T47D (cell line): ENCODE results near the gene MTOR.
A peak's percentile ranks its signal among the peaks of the same experiment; 100 is the strongest.
"Not testable (repeated sequence)": the region's sequence is repeated elsewhere in the genome, so short reads cannot be mapped to it uniquely, and the experiment has no call there.

Experiments
- DNase-seq, 2 experiments: peaks; one replicate each; pipeline versions ENCODE4 v3.0.0 to v3.0.0-alpha.2; 2011 to 2012; ENCODE audit warnings: low read depth in 1 of 2, low spot score in 1 of 2
- JUND ChIP-seq: IDR thresholded peaks from 2 replicates; pipeline ENCODE4 v1.6.1; 2012; ENCODE audit warnings: low read depth
- in situ Hi-C: cut with HindIII; loops from 2 replicates; pipeline ENCODE4 v1.10.0; 2016; ENCODE audit warnings: low sequenced_read_pairs, low pct_unique_long_range_greater_than_20kb

The MTOR gene

DNA sequence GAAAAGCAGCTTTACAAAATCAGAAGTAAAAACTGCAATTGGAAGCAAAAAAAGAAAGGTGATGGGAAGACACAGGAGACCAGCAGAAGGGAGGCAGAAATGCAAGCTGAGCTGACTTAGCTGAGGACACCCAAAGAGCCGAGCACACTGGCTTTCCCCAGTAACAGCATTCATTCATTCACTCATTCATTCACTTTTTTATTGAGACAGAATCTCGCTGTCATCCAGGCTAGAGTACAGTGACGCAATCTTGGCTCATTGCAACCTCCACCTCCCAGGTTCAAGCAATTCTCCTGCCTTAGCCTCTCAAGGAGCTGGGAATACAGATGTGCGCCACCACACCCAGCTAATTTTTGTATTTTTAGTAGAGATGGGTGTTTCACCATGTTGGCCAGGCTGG is 65.0 kb downstream of the MTOR start:
- no peak for TF ChIP-seq JUND
- no peak for DNase-seq
- in situ Hi-C loops = no loop called here

DNA sequence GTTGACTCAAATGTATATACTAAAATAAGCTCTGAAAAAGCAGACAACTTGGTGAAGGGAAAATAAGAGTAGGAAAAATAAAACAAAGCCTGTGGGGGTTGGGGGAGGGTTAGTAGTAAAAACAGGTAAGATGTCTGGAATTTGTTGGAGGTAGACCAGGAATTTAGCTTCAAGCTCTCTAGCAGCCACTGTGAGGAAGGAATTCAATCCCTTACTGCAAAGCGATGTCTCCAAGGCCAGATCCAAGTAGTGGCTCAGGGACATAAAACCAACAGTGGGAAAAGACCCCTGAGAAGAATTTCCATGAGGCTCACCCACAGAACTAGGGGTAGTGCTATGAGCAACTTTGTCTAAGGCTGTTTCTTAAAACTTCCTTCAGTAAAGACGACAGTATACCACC is 65.4 kb downstream of the MTOR start:
- no peak for DNase-seq
- TF ChIP-seq JUND = no peak
- in situ Hi-C loops = no loop called here

DNA sequence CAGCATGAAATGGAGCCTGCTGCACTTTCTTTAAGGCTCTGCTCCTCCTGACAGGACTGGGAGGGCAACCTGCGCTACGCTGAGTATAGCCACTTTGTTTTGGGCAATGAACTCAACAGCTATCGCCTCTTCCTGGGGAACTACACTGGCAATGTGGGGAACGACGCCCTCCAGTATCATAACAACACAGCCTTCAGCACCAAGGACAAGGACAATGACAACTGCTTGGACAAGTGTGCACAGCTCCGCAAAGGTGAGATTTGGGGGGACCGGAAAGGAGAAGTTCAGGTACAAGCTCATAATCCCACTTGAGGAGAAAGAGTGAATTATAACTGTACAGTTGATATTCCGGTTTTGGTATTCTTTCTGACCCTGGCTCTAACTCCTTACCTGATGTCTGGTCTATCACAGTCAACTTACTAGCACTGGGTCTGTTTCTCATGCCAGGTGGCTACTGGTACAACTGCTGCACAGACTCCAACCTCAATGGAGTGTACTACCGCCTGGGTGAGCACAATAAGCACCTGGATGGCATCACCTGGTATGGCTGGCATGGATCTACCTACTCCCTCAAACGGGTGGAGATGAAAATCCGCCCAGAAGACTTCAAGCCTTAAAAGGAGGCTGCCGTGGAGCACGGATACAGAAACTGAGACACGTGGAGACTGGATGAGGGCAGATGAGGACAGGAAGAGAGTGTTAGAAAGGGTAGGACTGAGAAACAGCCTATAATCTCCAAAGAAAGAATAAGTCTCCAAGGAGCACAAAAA is 67.8 kb downstream of the MTOR start:
- in situ Hi-C loops = no loop called here
- DNase-seq = no peak
- TF ChIP-seq JUND = no peak

DNA sequence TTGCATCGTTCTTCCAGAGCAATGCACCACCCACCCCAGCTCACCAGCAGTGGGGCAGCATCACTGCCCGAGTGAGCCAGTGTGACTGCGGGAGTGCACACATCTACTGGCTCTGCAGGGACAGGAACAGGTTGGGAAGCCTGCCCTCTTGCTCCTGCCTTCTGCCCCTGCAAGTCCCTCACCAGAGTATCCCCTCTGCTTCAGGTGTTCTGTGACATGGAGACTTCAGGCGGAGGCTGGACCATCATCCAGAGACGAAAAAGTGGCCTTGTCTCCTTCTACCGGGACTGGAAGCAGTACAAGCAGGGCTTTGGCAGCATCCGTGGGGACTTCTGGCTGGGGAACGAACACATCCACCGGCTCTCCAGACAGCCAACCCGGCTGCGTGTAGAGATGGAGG is 69.0 kb downstream of the MTOR start:
- in situ Hi-C loops = no loop called here
- DNase-seq = no peak
- no peak for TF ChIP-seq JUND

DNA sequence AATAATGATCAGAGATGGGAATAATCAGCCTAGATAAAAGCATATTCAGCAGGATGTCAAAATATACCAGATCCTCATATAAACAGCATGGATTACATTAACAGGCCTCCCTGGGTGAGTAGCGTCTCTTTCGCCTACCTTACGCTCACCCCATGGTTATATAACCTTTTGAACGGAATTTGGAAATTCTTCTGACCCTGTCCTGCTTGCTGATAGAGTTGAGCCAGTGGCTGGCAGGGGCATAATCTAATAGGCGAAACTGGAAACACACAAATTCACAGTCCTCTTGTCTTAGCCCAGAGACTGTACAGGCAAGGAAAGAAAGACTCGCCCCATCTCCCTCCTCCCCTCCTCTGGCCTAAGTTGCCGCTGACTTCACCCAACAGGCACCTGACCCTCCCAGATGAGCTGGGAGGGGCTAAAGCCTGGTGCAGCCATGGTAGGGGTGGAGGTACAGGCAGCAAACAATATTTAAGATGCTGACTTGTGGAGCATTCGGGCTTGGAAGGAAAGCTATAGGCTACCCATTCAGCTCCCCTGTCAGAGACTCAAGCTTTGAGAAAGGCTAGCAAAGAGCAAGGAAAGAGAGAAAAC is 73.4 kb downstream of the MTOR start, which contains the start of gene ANGPTL7:
Gene ANGPTL7, plus strand, starts transcription at position 498 of the 594 bp plus-strand sequence. CDS start 225 bp downstream, outside the sequence.
- no peak for DNase-seq
- in situ Hi-C loops = no loop called here
- no peak for TF ChIP-seq JUND

DNA sequence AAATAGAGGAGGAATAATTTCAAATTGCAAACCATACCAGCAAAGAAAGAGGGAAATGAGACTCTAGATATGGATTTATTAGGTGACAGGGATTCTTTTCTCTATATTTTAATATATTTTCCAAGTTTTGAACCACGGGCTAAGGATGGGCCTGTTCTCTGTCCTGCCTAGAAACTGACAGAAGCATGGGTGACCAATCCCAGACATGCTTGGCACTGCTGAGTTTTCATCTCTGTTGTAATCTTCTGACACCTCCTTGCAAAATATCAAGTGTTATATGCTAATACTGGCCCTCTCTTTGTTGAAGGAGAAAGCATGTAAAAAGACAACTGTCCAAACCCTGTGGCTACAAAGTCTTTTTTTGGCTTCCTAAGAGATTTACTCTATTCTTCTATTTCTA is 74.0 kb downstream of the MTOR start:
- no peak for DNase-seq
- in situ Hi-C loops = no loop called here
- TF ChIP-seq JUND = no peak

DNA sequence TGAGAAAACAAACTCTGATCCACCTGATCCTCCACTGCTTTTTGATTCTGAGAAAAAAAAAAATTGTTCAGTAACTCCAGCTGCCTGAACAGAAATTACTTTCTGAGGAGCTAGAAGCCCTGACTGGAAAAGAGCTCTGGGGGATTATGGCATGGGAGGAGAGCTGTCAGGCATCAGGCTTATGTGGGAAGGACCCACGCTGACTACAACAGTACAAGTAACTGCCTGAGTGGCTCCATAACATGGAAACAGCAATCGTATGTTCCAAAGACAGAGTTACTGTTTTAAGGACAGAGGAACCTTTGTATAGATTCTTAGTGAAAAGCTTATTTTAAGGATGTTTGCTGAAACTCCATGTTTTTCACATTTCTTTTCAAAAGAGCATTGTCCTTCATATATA is 74.4 kb downstream of the MTOR start:
- no peak for DNase-seq
- in situ Hi-C loops = no loop called here
- TF ChIP-seq JUND = no peak

DNA sequence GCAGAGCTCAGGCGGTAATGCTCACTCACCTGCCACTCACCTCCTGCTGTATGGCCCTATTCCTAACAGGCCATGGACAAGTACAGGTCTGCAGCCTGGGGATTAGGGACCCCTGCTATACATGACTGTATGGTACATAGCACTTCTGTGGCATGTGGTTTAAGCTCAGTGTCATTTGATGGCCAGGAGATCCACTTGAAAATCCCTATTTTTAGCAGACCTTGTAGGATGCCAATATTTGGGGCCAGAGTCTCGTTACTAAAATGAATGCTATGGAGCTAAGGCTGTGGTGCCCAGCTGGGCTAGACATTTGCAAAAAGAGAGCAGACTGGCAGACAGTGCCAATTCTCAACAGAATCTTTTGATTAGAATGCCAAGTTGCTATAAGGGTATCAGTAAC is 74.9 kb downstream of the MTOR start:
- DNase-seq = no peak
- in situ Hi-C loops = no loop called here
- no peak for TF ChIP-seq JUND

DNA sequence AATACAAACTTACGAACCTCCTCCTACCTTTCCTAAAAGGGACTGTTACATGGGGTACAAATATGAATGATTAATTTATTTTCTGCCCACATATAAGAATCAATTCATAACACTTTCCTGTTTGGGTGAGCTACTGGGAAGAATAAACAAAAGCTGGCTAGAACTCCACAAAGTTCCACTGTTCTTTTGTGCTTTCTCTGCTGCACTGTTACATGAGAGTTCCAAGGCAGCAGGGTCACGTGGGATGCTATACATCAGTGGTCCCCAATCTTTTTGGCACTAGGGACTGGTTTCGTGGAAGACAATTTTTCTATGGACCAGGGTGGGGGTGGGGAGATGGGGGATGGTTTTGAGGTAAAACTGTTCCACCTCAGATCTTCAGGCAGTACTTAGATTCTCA is 75.4 kb downstream of the MTOR start:
- in situ Hi-C loops = no loop called here
- no peak for TF ChIP-seq JUND
- DNase-seq = no peak

DNA sequence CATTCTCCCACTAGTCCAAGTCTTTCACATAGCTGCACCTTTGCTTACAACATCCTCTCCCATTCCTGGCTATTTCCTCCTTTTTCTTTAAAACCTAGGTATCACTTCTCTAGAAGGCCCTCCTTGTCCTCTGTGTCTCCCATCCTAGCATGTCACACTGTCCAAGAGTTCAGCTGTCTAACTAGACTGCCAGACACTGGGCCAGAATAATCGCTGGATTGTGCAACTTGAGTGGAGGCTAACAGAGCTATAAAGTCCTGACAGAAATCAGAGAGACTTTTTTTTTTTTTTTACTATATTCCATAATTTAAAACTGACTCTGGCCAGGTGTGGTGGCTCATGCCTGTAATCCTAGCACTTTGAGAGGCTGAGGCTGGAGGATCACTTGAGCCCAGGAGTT is 77.4 kb downstream of the MTOR start:
- no peak for DNase-seq
- in situ Hi-C loops = no loop called here
- TF ChIP-seq JUND = no peak

DNA sequence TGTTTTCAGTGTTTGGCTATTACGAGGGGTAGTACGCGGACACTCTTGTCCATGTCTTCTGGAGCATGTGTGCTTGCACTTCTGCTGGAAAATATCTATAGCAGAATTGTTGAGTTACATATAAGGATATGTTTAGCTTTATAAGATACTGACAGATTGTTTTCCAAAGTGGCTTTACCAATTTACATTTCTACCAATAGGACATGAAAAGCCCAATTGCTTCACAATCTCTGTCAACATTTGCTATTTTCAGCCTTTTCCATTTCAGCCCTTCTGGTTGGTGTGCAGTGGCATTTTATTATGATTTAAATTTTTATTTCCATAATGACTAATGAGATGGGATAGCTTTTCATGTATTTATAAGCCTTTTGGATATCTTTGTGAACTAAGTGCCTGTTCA is 79.5 kb downstream of the MTOR start:
- DNase-seq = no peak
- in situ Hi-C loops = no loop called here
- no peak for TF ChIP-seq JUND

DNA sequence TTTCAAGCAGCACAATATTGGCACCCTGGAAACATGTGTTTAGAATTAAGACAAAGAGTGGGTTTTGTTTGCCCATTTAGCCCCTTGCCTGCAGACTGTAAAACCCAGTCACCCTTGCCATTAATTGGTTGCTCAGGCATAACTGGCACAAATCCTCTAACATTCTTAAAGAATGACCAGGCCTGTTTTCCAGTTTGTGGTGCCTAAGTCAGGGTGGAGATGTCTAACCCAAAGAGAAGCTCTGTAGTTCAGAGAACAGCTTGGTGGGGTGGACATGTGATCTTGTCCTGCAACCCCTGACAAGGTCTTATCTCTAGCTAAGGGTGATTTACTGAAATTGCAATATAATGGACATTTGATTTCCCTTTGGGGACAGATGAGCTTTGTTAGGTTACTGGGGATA is 82.0 kb downstream of the MTOR start:
- no peak for DNase-seq
- in situ Hi-C loops = no loop called here
- no peak for TF ChIP-seq JUND

DNA sequence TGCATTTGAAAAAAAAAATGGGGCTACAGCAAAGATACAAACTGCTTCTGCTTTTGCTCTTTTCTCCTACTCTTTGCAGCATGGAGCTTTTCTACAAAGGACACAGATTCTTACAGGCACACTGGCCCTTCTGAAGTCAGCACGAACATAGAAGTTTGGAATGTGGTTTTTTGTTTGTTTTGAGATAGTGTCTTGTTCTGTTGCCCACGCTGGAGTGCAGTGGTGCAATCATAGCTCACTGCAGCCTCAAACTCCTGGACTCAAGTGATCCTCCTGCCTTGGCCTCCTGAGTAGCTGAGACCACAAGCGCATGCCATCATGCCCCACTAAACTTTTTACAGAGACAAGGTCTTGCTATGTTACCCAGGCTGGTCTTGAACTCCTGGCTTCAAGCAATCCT is 82.6 kb downstream of the MTOR start:
- in situ Hi-C loops = not testable (repeated sequence)
- DNase-seq = peak in 1 of 2 experiments; percentile 10

DNA sequence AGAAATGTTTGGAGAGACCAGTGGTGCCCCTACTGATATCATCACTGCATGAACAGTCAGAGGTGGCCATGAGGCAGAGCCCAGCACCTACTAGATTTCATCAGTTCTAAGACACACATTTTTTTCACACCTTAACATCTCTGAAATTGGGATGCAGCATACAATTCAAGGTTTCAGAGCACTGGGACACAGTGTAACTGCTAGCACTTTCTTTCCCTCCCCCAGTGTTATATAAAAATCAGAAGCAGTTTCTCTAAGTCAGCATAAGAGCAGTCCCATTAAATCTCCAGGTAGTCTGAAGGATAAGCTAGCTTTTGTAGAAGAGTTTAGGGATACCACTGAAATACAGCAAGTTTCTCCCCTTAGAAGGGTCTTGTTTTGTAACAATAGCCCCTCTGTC is 83.2 kb downstream of the MTOR start:
- in situ Hi-C loops = no loop called here
- no peak for DNase-seq
- TF ChIP-seq JUND = no peak
